Endothelial cell (in vitro differentiated cells): ENCODE data around the gene MPLKIP. TPM values are rescaled to one million over a fixed set of nuclear protein-coding genes. Genes with fewer than 3 reads are reported as not detected.
"Not testable (repeated sequence)": the region's sequence is repeated elsewhere in the genome, so short reads cannot be mapped to it uniquely, and the experiment has no call there.

Experiments
- DNase-seq: peaks from one replicate; pipeline ENCODE4 v3.0.0; 2021; ENCODE audit warnings: low spot score
- H3K27ac Mint-ChIP-seq: one replicate; pipeline ENCODE4 v1.8.0; 2021; ENCODE audit warnings: mixed read lengths, inconsistent platforms; ENCODE audit not compliant: unreplicated experiment
- H3K27me3 Mint-ChIP-seq: one replicate; pipeline ENCODE4 v1.8.0; 2021; ENCODE audit warnings: mild to moderate bottlenecking, moderate library complexity, mixed read lengths, inconsistent platforms; ENCODE audit not compliant: unreplicated experiment
- H3K36me3 Mint-ChIP-seq: one replicate; pipeline ENCODE4 v1.8.0; 2021; ENCODE audit warnings: mild to moderate bottlenecking, low read depth, mixed read lengths, inconsistent platforms; ENCODE audit not compliant: unreplicated experiment
- H3K4me1 Mint-ChIP-seq: one replicate; pipeline ENCODE4 v1.8.0; 2021; ENCODE audit warnings: mild to moderate bottlenecking, mixed read lengths, inconsistent platforms; ENCODE audit not compliant: unreplicated experiment
- H3K4me3 Mint-ChIP-seq: one replicate; pipeline ENCODE4 v1.8.0; 2021; ENCODE audit warnings: mild to moderate bottlenecking, mixed read lengths, inconsistent platforms; ENCODE audit not compliant: unreplicated experiment
- H3K9me3 Mint-ChIP-seq: one replicate; pipeline ENCODE4 v1.8.0; 2021; ENCODE audit warnings: mixed read lengths, inconsistent platforms; ENCODE audit not compliant: unreplicated experiment
- total RNA-seq: library from RNA; stranded (reverse); fragmentation: NEBNext Ultra II Directional; extraction: Animal tissue kit (Norgen Biotek cat#: 25700); gene quantifications from one replicate; pipeline ENCODE4 v1.2.1, GENCODE V29; 2021; ENCODE audit not compliant: unreplicated experiment
- TF ChIP-seq, protein P1 (sequence below): fragments of 200-600 bp; sonication (generic); IDR thresholded peaks from one replicate; pipeline ENCODE4 v1.5.0; 2021; ENCODE audit warnings: antibody characterized with exemption; ENCODE audit not compliant: unreplicated experiment

MPLKIP gene
- total RNA-seq, 1 donor from 2014 or later: 25.0 TPM

DNA sequence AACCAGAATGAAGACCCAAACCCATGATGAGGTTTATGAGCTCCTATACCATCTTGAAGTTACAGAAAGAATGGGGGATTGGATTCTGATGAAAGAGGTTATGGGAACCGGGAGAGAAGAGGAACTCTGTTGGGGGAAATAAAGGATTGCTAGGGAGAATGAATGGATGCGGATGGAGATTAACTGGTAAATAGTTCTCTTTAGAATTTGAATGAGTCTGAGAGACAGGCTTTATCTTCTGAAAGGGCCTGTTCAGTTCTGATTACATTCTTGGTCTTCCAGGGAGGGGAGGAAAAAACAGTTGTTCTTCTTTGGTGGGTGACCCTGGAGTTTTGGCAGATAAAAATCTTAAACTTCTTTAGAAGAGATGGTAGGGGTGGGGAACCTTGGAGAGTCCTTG, 14.2 kb upstream of the MPLKIP start:
- peaks cover 2% of the 10 kb centered on the region for H3K27me3 Mint-ChIP-seq
- no peaks in the 10 kb centered on the region for H3K36me3 Mint-ChIP-seq
- H3K9me3 Mint-ChIP-seq: no peaks in the 10 kb centered on the region
- no peak overlapping the region for H3K27ac Mint-ChIP-seq
- DNase-seq: no peak
- H3K4me3 Mint-ChIP-seq: no peak overlapping the region
- no peaks in the 10 kb centered on the region for H3K4me1 Mint-ChIP-seq
- TF ChIP-seq, protein P1, sequence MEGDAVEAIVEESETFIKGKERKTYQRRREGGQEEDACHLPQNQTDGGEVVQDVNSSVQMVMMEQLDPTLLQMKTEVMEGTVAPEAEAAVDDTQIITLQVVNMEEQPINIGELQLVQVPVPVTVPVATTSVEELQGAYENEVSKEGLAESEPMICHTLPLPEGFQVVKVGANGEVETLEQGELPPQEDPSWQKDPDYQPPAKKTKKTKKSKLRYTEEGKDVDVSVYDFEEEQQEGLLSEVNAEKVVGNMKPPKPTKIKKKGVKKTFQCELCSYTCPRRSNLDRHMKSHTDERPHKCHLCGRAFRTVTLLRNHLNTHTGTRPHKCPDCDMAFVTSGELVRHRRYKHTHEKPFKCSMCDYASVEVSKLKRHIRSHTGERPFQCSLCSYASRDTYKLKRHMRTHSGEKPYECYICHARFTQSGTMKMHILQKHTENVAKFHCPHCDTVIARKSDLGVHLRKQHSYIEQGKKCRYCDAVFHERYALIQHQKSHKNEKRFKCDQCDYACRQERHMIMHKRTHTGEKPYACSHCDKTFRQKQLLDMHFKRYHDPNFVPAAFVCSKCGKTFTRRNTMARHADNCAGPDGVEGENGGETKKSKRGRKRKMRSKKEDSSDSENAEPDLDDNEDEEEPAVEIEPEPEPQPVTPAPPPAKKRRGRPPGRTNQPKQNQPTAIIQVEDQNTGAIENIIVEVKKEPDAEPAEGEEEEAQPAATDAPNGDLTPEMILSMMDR: no peak

DNA sequence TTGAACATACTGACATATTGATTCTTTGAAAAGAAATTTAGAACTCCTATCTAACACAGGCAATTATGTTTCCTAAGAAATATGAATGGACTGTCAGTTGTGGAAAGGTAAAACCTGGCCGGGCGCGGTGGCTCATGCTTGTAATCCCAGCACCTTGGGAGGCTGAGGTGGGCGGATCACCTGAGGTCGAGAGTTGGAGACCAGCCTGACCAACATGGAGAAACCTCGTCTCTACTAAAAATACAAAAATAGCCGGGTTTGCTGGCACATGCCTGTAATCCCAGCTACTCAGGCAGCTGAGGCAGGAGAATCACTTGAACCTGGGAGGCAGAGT, 13.8 kb upstream of the MPLKIP start:
- H3K4me3 Mint-ChIP-seq, H3K4me1 Mint-ChIP-seq, H3K27me3 Mint-ChIP-seq, H3K27ac Mint-ChIP-seq, H3K36me3 Mint-ChIP-seq, H3K9me3 Mint-ChIP-seq, DNase-seq: not testable (repeated sequence)

DNA sequence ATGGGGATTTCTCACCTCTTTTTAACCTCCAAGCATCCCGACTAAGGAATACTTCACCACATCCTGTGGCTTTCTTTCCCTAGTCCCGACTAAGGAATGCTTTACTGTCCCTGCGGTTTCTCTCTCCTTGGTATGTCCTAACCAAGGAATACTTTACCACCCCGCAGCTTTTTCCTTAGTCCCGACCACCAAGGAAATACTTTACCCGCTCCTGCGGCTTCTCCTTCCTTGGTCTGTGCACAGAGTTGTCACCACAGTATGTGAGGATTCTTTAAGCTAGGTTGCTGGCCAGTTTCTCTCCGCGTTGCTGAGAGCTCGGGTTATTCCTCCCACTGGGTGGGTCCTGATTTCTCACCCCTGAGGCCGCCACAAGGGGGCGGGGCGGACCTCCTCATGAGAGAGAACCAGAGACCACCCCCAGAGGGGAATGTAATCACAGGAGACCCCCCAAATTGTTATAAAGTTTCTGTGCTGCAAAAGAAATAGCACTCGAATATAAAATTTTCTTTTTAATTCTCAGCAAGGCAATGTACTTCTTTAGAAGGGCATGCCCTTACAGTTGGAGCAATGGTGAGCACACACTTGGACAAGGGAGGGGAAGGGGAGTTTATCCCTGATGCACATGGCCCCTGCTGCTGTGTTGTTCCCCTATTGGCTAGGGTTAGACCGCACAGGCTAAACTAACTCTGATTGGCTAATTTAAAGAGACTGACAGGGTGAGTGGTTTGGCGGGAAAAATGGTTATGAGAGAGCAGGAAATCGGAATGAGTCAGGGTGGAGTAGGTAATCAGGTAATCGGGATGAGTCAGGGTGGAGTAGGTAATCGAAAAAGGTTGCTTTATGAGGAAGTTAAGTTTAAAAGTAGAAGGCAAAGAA, 13.2 kb upstream of the MPLKIP start:
- no peaks in the 10 kb centered on the region for H3K36me3 Mint-ChIP-seq
- H3K27me3 Mint-ChIP-seq: peaks cover 1% of the 10 kb centered on the region
- no peak for DNase-seq
- H3K9me3 Mint-ChIP-seq: no peaks in the 10 kb centered on the region
- H3K4me1 Mint-ChIP-seq: no peaks in the 10 kb centered on the region
- H3K4me3 Mint-ChIP-seq: no peak overlapping the region
- TF ChIP-seq, protein P1: no peak
- H3K27ac Mint-ChIP-seq: no peak overlapping the region

DNA sequence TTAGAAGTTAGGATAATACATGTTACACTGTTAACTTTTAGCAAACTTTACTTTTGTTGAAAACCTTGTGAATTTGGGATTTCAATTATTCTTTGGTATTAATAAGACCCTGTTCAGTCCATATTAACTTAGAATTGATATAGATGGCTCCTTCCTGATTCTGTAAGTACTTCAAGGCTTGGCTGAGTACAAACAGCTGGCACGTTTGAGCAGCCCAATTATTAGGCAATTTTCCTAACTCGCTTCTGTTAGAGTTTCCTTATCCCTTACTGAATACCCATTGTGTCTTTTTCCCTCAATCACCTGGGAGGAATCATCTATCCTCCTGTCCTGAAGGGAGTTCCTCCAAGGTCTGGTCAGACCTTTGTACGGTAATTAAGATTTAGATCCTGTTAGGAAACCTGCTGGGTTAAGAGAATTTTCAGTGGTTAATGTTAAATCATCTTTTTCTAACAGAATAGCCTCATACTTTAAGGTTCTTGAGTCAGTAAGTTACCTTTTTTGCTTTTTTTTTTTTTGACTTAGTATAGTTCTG, 11.2 kb upstream of the MPLKIP start:
- not testable (repeated sequence) for H3K4me1 Mint-ChIP-seq, H3K36me3 Mint-ChIP-seq, H3K4me3 Mint-ChIP-seq, H3K9me3 Mint-ChIP-seq, H3K27ac Mint-ChIP-seq, DNase-seq, H3K27me3 Mint-ChIP-seq

DNA sequence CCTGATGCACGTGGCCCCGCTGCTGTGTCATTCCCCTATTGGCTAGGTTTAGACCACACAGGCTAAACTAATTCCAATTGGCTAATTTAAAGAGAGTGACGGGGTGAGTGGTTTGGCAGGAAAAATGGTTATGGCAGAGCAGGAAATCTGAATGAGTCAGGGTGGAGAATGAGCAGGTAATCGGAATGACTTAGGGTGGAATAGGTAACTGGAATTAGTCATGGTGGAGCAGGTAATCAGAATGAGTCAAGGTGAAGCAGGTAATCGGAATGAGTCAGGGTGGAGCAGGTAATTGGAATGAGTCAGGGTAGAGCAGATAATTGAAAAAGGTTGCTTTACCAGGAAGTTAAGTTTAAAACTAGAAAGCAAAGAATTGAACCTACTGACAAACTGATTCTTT, 7.5 kb upstream of the MPLKIP start:
- DNase-seq, H3K36me3 Mint-ChIP-seq, H3K27ac Mint-ChIP-seq, H3K9me3 Mint-ChIP-seq, H3K4me3 Mint-ChIP-seq, H3K27me3 Mint-ChIP-seq, H3K4me1 Mint-ChIP-seq: not testable (repeated sequence)

DNA sequence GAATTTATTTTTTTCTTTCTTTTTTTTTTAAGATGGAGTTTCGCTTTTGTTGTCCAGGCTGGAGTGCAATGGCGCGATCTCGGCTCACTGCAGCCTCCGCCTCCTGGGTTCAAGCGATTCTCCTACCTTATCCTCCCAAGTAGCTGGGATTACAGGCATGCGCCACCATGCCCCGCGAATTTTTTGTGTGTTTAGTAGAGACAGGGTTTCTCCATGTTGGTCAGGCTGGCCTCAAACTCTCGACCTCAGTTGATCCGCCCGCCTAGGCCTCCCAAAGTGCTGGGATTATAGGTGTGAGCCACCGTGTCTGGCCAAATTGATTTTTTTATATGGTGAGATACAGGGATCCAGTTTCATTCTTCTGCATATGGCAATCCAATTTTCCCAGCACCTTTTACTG, 5.5 kb upstream of the MPLKIP start:
- not testable (repeated sequence) for DNase-seq, H3K27me3 Mint-ChIP-seq, H3K9me3 Mint-ChIP-seq, H3K4me1 Mint-ChIP-seq, H3K36me3 Mint-ChIP-seq, H3K27ac Mint-ChIP-seq, H3K4me3 Mint-ChIP-seq

DNA sequence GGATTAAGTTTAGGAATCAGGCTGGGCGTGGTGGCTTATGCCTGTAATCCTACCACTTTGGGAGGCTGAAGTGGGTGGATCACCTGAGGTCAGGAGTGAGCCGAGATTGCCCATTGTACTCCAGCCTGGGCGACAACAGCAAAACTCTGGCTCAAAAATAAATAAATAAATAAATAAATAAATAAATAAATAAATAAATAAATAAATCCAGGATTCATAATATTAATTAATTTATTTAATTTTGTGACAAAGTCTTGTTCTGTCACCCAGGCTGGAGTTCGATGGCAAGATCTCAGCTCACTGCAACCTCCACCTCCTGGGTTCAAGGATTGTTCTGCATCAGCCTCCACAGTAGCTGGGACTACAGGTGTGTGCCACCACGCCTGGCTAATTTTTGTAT, 4.6 kb upstream of the MPLKIP start:
- TF ChIP-seq, protein P1: no peak
- H3K4me3 Mint-ChIP-seq: no peak overlapping the region

More for the DNA sequence above, 4.6 kb upstream of the MPLKIP start:
- peaks cover 6% of the 10 kb centered on the region for H3K4me1 Mint-ChIP-seq
- H3K36me3 Mint-ChIP-seq: no peaks in the 10 kb centered on the region
- H3K9me3 Mint-ChIP-seq: no peaks in the 10 kb centered on the region
- peaks cover 5% of the 10 kb centered on the region for H3K27me3 Mint-ChIP-seq
- H3K27ac Mint-ChIP-seq: no peak overlapping the region
- no peak for DNase-seq
